Measurements from ENCODE around the gene BCL2L12. TPM values are rescaled to one million over a fixed set of nuclear protein-coding genes. Genes with fewer than 3 reads are reported as not detected.

Gene BCL2L12
- total RNA-seq, 1 donor from 2014 or later: 7.5 TPM

DNA sequence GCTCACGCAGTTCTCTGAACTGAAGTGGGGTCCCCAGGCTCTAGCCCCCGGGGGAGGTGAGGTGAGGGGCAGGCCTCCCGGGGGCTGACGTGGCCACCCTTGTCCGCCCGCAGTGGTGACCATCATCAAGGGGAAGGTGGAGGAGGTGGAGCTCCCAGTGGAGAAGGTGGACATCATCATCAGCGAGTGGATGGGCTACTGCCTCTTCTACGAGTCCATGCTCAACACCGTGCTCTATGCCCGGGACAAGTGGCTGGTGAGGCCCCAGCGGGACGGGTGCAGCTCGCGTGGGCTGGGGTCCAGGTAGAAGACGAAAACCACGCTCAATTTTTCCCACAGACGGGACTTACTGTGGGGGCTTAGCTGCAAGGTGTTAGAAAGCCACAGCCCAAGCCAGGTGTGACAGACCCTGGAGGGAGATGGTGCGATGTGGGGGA lies 18.1 kb downstream of the BCL2L12 start:
- no peak overlapping the region for H3K4me3 Mint-ChIP-seq (ENCODE audit: unreplicated experiment)
- H3K4me1 Mint-ChIP-seq (ENCODE audit: low read depth, unreplicated experiment): peaks cover 18% of the 10 kb centered on the region
- peaks cover 5% of the 10 kb centered on the region for H3K9me3 Mint-ChIP-seq (ENCODE audit: unreplicated experiment)
- H3K27me3 Mint-ChIP-seq (ENCODE audit: unreplicated experiment): peaks cover 9% of the 10 kb centered on the region
- no peak overlapping the region for H3K27ac Mint-ChIP-seq (ENCODE audit: unreplicated experiment)
- H3K36me3 Mint-ChIP-seq (ENCODE audit: unreplicated experiment): no peaks in the 10 kb centered on the region
- DNase-seq: no peak
- TF ChIP-seq, protein P1, sequence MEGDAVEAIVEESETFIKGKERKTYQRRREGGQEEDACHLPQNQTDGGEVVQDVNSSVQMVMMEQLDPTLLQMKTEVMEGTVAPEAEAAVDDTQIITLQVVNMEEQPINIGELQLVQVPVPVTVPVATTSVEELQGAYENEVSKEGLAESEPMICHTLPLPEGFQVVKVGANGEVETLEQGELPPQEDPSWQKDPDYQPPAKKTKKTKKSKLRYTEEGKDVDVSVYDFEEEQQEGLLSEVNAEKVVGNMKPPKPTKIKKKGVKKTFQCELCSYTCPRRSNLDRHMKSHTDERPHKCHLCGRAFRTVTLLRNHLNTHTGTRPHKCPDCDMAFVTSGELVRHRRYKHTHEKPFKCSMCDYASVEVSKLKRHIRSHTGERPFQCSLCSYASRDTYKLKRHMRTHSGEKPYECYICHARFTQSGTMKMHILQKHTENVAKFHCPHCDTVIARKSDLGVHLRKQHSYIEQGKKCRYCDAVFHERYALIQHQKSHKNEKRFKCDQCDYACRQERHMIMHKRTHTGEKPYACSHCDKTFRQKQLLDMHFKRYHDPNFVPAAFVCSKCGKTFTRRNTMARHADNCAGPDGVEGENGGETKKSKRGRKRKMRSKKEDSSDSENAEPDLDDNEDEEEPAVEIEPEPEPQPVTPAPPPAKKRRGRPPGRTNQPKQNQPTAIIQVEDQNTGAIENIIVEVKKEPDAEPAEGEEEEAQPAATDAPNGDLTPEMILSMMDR (IDR thresholded peaks at IDR 0.05; ENCODE audit: partially characterized antibody, unreplicated experiment): no peak

DNA sequence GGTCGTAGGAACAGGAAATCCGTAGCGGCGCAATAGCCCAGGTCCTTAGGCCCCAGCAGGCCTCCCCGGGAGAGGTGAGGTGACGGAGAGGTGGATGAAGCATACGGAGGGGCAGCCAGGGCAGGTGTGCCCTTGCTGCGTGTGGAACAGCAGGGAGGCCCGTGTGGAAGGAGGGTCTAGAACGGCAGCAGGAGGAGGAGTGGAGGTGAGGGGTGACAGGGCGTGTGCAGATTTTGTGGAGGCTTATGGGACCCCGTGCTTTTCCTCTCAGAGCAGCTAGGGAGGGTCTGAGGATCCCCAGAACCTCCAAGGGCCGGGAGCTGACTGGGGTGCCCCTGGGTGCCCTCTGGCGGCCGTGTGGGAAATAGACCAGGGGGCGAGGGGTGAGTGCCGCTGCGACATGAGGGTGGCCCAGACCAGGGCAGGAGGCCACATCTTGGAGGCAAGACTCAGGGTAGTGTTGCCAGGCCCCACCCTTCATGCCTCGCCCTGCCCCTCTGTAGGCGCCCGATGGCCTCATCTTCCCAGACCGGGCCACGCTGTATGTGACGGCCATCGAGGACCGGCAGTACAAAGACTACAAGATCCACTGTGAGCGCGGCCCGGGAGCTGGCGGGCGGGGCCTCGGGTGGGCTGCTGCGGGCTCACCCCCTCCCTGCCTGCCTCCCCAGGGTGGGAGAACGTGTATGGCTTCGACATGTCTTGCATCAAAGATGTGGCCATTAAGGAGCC lies 18.7 kb downstream of the BCL2L12 start:
- H3K27me3 Mint-ChIP-seq (ENCODE audit: unreplicated experiment): peaks cover 12% of the 10 kb centered on the region
- H3K36me3 Mint-ChIP-seq (ENCODE audit: unreplicated experiment): no peaks in the 10 kb centered on the region
- peaks cover 18% of the 10 kb centered on the region for H3K4me1 Mint-ChIP-seq (ENCODE audit: low read depth, unreplicated experiment)
- H3K9me3 Mint-ChIP-seq (ENCODE audit: unreplicated experiment): peaks cover 5% of the 10 kb centered on the region
- TF ChIP-seq, protein P1 (IDR thresholded peaks at IDR 0.05; ENCODE audit: partially characterized antibody, unreplicated experiment): peak; percentile 43
- peak; percentile 60 for DNase-seq
- no peak overlapping the region for H3K27ac Mint-ChIP-seq (ENCODE audit: unreplicated experiment)
- no peak overlapping the region for H3K4me3 Mint-ChIP-seq (ENCODE audit: unreplicated experiment)

DNA sequence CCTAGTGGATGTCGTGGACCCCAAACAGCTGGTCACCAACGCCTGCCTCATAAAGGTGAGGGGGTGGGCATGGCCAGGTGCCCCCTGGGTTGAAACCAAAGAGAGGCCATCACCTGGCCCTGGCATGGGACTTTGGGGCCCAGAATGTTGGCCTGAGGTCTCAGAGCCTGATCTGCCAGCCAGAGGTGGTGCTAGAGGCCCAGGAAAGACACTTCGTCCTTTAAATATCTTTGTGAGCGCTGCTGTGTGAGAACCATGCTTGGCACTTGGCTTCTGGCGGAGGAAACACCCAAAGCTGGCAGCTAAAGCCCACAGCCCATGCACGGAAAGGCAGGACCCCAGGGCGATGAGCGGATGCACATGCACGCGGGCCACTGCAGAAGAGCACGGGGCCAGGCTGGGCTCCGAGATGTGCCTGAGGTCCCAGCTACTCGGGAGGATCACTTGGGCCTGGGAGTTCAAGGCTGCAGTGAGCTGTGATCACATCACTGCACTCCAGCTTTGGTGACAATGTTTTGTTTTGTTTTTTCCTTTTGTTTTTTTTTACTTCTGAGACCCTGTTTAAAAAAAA lies 19.3 kb downstream of the BCL2L12 start:
- Mint-ChIP-seq H3K4me1 (ENCODE audit: low read depth, unreplicated experiment) (peaks cover 12% of the 10 kb centered on the region), H3K27ac (ENCODE audit: unreplicated experiment) (no peak overlapping the region), H3K9me3 (ENCODE audit: unreplicated experiment) (peaks cover 5% of the 10 kb centered on the region), H3K4me3 (ENCODE audit: unreplicated experiment) (peak overlapping the region; percentile 40), H3K27me3 (ENCODE audit: unreplicated experiment) (peaks cover 12% of the 10 kb centered on the region), H3K36me3 (ENCODE audit: unreplicated experiment) (no peaks in the 10 kb centered on the region)
- no peak for DNase-seq
- TF ChIP-seq, protein P1 (IDR thresholded peaks at IDR 0.05; ENCODE audit: partially characterized antibody, unreplicated experiment): no peak

DNA sequence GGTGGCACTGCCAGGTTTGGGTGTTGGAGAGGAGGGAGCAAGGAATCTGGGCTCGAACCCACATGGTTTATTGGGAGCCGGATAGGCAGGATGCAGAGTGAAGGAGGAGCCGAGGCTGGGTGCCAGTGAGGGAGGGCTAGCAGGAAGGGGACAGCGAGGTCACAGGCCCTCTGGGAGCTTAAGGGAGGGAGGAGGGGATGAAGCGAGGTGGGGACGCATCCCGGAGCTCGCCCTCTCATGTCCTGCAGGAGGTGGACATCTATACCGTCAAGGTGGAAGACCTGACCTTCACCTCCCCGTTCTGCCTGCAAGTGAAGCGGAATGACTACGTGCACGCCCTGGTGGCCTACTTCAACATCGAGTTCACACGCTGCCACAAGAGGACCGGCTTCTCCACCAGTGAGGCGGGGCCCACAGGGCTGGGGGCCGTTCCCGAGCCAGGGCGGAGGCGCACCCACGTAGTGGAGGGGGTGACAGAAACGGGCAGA lies 20.2 kb downstream of the BCL2L12 start:
- TF ChIP-seq, protein P1 (IDR thresholded peaks at IDR 0.05; ENCODE audit: partially characterized antibody, unreplicated experiment): no peak
- peaks cover 11% of the 10 kb centered on the region for H3K9me3 Mint-ChIP-seq (ENCODE audit: unreplicated experiment)
- peaks cover 18% of the 10 kb centered on the region for H3K27me3 Mint-ChIP-seq (ENCODE audit: unreplicated experiment)
- no peak overlapping the region for H3K4me3 Mint-ChIP-seq (ENCODE audit: unreplicated experiment)
- H3K27ac Mint-ChIP-seq (ENCODE audit: unreplicated experiment): no peak overlapping the region
- H3K4me1 Mint-ChIP-seq (ENCODE audit: low read depth, unreplicated experiment): peaks cover 10% of the 10 kb centered on the region
- no peak for DNase-seq
- no peaks in the 10 kb centered on the region for H3K36me3 Mint-ChIP-seq (ENCODE audit: unreplicated experiment)

Data from glutamatergic neuron (in vitro differentiated cells).